ENCODE measurements around the gene MMP15.
"Not testable (repeated sequence)": the region's sequence is repeated elsewhere in the genome, so short reads cannot be mapped to it uniquely, and the experiment has no call there.

Gene MMP15

DNA sequence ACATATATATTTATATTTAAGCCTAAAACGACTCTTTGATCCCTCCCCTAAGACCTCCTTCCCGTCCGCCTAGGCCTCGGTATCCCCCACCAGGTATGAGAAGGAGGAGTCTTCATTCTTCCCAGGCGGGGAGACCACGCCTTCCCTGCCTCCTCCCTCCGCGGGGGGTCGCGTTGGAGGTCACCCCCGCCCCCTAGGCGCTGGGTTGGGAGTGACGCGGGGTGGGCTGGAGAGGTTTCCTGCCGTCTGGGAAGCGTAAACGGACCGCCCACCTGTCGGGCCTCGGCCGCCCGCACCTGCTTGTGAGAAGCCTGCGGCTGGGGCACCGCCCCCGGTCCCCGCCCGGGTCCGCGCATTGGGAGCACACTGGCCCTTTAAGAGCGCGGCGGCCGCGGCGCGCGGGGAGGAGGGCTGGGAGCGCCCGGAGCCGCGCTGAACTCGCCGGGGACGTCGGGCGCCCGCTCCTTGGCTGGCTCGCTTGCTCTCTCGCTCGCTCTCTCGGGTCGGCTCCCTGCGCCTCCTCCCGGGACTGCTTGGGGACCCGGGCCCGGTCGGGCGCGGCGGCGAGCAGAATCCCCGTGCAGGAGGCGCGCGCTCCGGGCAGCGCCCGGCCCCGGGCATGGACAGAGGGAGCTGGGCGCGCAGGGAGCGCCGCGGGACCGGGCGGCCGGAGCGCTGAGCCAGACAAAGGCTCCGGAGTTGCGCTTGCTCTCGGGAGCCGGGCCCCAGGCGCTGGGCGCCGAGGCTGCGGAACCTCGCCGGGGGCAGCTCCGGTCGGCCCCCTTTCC is at the start of gene MMP15:
MMP15 (plus strand) TSS at position 404 of the 788 bp plus-strand sequence. CDS start 597 bp downstream, outside the sequence.
- H3K36me3 Mint-ChIP-seq: peaks cover 3 to 4% of the 10 kb centered on the region in 2 donors
- peak; percentile 71 to 74 for ATAC-seq (replicated peaks)
- peaks cover 12 to 13% of the 10 kb centered on the region in 2 donors for H3K4me1 Mint-ChIP-seq
- DNase-seq: peak; percentile 29
- no peaks in the 10 kb centered on the region for H3K9me3 Mint-ChIP-seq
- peaks cover 46 to 49% of the 10 kb centered on the region in 2 donors for H3K27me3 Mint-ChIP-seq
- H3K27ac Mint-ChIP-seq: peak within 1 kb of the TSS; percentile 39
- peak within 1 kb of the TSS; percentile 79 to 83 for H3K4me3 Mint-ChIP-seq

DNA sequence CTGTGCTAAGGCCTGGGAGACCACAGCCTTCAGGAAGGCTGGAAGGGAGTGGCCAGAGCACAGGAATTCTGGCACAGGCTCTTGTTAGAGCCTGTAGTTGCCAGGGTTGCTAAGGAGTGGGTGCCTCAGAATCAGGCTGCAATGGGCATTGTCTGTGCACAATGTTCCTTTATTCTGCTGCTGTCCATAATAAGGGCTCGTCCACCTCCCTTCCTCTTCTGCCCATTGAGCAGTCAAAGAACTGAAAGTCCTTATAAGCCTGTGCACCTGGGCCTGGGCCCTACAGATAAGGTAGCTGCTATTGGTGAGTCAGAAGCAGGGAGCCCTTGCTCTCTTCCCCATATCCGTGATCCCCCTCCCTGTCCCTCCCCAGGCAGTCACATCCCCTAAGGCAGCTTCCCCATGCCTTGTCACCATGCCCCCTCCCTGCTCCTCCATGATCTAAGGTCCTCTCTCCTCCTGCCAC is 49.2 kb upstream of the MMP15 start:
- Mint-ChIP-seq H3K4me1 (peaks cover 0 to 3% of the 10 kb centered on the region in 2 donors), H3K4me3 (no peak overlapping the region), H3K27ac (no peak overlapping the region), H3K27me3 (peaks cover 21 to 29% of the 10 kb centered on the region in 2 donors), H3K36me3 (no peaks in the 10 kb centered on the region), H3K9me3 (no peaks in the 10 kb centered on the region)
- no peak for DNase-seq
- ATAC-seq (replicated peaks): no peak

DNA sequence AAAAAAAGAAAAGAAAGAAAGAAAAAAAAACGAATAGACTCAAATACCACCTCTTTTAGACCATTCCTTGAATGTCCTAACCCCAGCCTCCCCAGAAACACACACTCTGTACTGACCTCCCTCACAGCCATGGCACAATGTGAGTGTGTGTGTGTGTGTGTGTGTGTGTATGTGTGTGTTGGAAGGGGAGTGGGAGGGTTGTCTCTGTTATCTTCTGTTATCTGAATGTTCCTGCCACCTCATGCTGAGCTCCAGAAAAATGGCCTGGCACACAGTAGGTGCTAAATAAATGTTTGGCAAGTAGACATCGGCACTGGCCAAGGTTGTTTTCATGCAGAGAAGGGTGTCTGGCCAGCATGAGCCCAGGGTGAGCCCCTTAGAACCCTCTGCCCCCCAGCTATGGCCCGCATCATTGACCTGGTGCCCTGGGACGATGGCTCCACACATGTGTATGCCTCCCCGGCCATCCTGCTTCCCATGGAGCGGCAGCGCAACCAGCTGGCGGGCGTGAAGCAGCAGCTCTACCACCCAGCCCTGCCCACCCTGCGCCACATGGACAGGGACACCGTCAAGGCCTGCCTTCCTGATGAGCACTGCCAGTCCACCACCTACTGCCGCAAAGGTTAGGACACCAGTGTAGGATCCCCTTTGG is 48.0 kb upstream of the MMP15 start:
- no peaks in the 10 kb centered on the region for H3K36me3 Mint-ChIP-seq
- DNase-seq: no peak
- H3K27me3 Mint-ChIP-seq: peaks cover 18 to 23% of the 10 kb centered on the region in 2 donors
- H3K4me1 Mint-ChIP-seq: peaks cover 0 to 3% of the 10 kb centered on the region in 2 donors
- H3K27ac Mint-ChIP-seq: no peak overlapping the region
- no peaks in the 10 kb centered on the region for H3K9me3 Mint-ChIP-seq
- no peak for ATAC-seq (replicated peaks)
- H3K4me3 Mint-ChIP-seq: no peak overlapping the region

DNA sequence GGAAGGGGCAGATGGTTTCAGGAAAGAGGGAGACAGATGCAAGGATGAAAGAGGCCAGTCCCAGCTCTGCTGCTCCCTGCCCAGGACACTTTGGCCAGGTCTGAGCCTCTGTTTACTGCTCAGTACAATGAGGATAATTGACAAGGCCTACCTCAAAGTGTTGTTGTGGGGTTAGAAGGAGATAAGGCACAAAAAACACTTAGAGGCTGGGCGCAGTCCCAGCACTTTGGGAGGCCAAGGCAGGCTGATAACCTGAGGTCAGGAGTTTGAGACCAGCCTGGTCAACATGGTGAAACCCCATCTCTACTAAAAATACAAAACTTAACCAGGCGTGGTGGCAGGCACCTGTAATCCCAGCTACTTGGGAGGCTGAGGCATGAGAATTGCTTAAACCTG is 47.5 kb upstream of the MMP15 start:
- H3K27me3 Mint-ChIP-seq: peaks cover 18 to 19% of the 10 kb centered on the region in 2 donors
- H3K9me3 Mint-ChIP-seq; ATAC-seq (replicated peaks); H3K4me1 Mint-ChIP-seq; H3K36me3 Mint-ChIP-seq; H3K4me3 Mint-ChIP-seq; DNase-seq; H3K27ac Mint-ChIP-seq: not testable (repeated sequence)

DNA sequence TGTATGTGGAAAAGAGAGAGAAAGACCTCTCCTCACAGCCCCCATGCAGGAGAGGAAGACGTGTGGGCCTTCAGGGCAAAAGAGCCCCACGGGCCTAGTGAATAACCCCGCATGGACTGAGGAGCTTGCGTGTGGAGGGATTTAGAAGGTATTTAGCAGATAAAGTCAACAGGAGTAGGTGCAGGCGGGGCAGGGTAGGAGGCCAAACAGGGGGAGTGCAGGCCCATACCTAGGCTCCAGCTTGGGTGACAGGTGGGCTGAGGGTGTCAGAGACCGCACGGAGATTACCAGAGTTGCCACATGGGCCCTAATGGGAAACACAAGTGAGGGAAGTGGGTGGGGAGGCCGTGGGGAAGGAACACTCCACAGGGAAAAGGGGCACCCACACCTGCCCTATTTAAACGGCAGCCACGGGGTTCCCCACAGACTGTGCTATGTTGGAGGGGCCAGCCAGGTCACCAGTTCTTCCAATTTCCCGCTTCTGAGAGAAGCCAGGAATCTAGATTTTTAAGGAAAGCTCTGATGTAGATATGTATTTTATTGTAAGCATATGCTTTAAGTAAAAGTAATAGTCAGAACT is 46.5 kb upstream of the MMP15 start:
- Mint-ChIP-seq H3K27ac (no peak overlapping the region), H3K36me3 (no peaks in the 10 kb centered on the region), H3K4me3 (no peak overlapping the region), H3K9me3 (no peaks in the 10 kb centered on the region), H3K4me1 (peaks cover 1 to 3% of the 10 kb centered on the region in 2 donors), H3K27me3 (peaks cover 18 to 19% of the 10 kb centered on the region in 2 donors)
- DNase-seq: no peak
- ATAC-seq (replicated peaks): no peak

DNA sequence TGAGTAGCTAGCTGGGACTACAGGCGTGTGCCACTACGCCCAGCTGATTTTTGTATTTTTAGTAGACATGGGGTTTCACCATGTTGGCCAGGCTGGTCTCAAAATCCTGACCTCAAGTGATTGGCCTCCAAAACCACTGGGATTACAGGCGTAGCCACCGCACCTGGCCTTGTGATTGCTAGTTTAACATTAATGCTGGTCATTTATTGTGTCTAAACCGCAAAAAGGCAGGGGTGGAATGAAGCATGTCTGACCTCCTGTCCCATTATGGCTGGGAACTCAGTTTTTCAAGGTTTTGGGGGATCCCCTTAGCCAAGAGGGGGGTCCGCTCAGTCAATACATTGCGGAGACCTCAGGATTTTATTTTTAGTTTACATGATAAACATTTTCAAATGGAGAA is 43.9 kb upstream of the MMP15 start:
- DNase-seq (no peak), ATAC-seq (replicated peaks) (no peak)
- no peak overlapping the region for H3K27ac Mint-ChIP-seq
- peaks cover 7 to 16% of the 10 kb centered on the region in 2 donors for H3K4me1 Mint-ChIP-seq
- no peak overlapping the region for H3K4me3 Mint-ChIP-seq
- H3K27me3 Mint-ChIP-seq: peaks cover 18 to 19% of the 10 kb centered on the region in 2 donors
- no peaks in the 10 kb centered on the region for H3K36me3 Mint-ChIP-seq
- no peaks in the 10 kb centered on the region for H3K9me3 Mint-ChIP-seq

DNA sequence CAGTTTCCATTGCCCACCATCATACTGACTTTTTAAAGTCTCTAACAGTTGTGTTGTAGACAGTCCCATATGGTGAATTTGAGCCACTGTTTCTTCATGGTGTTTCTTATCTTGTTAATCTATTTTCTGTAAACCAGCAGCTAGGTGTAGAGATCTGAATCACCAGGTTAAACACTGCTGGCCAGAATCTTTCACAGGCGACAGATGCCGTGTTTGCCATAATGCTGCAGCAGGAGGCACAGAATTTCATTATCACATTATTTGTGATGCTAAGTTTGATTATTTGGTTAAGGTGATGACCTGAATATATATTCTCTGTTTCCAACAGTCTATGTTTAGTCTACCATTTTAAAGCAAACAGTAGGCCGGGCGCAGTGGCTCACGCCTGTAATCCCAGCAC is 43.2 kb upstream of the MMP15 start:
- Mint-ChIP-seq H3K4me3 (no peak overlapping the region), H3K9me3 (no peaks in the 10 kb centered on the region), H3K27ac (no peak overlapping the region), H3K27me3 (peaks cover 18 to 19% of the 10 kb centered on the region in 2 donors), H3K36me3 (no peaks in the 10 kb centered on the region), H3K4me1 (peaks cover 7 to 16% of the 10 kb centered on the region in 2 donors)
- DNase-seq (no peak), ATAC-seq (replicated peaks) (no peak)

DNA sequence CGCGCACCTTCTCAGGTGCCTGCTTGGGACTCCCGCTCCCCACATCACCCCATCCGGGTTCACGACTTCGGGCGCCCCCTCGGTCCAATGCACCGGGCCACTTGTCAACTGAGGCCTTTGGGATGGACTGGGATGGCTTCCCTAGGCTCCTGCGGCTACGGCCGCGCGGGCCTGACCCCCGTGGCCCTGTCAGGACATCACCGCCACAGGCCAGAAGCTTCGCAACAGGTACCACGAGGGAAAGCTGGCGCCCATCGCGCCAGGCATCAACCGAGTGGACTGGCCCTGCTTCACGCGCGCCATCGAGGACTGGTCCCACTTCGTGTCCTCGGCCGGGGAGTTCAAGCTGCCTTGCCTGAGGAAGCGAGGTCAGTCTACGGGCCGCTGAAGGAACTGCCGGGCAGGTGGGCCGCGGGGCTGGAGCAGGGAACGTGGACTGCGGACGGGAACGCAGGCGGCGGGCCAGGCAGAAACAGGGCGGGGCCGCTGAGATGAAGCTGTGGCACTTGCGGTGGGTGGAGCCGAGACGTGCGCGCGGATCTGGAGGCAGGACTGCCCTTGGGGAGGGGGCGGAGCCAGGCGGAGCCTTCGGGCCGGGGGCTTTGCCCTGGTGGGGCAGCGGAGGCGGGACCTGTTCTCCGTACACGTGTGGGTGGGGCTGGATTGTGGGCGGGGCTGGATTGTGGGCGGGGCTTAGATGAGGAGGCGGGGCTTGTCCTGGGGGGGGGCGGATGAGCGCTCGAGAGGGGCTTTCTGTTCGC is 40.9 kb upstream of the MMP15 start:
- DNase-seq: peak; percentile 76
- Mint-ChIP-seq H3K4me1 (peaks cover 5 to 16% of the 10 kb centered on the region in 2 donors), H3K27me3 (peaks cover 6 to 7% of the 10 kb centered on the region in 2 donors), H3K36me3 (no peaks in the 10 kb centered on the region), H3K9me3 (no peaks in the 10 kb centered on the region), H3K27ac (peak overlapping the region; percentile 63), H3K4me3 (peak overlapping the region; percentile 89 to 91)
- peak; percentile 94 for ATAC-seq (replicated peaks)

DNA sequence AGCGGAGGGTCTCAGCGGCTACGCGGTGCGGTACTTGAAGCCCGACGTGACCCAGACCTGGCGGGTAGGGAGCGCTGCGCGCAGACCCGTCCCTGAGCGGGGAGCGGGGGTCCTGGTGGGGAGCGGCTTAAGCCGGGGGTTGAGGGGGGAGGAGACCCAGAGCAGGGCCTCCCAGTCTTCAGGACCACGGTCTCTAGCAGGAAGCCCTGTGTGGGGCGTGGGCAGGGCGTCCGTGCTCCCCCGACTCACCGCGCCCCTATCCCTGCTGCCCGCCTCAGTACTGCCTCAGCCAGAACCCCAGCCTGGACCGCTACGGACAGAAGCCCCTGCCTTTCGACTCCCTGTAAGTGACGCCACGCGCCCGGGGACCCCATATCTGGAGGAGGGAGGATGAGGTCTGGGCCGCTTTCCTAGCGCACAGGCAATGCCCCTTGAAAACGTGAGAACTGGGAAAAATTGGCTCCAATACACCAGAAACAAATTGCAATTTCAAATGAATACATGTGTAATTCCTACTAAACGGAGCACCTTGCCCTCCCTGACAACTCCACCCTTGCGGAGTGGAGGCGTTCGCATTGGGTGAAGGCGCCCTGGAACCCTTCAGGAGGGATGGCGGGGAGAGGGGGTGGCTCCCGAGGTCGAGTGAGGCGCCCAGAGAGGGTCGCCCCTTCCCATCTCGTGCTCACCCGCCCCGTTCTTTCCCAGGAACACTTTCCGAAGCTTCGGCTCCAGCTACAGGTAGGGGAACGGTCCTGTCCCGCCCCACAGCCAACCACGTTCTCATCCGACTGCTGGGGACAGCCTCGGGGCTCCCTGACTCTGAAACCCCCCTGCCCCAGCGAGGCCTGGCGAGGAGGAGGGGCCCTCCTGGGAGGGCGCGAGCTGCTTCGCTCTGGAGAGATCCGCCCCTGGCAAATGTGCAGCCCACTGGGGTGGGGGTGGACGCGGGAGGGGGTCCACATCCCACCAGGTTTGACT is 40.1 kb upstream of the MMP15 start:
- Mint-ChIP-seq H3K4me1 (peaks cover 5 to 16% of the 10 kb centered on the region in 2 donors), H3K27ac (peak overlapping the region; percentile 63), H3K9me3 (no peaks in the 10 kb centered on the region), H3K27me3 (peaks cover 5 to 6% of the 10 kb centered on the region in 2 donors), H3K4me3 (peak overlapping the region; percentile 89 to 91), H3K36me3 (no peaks in the 10 kb centered on the region)
- ATAC-seq (replicated peaks) (peak; percentile 44 to 59), DNase-seq (no peak)

DNA sequence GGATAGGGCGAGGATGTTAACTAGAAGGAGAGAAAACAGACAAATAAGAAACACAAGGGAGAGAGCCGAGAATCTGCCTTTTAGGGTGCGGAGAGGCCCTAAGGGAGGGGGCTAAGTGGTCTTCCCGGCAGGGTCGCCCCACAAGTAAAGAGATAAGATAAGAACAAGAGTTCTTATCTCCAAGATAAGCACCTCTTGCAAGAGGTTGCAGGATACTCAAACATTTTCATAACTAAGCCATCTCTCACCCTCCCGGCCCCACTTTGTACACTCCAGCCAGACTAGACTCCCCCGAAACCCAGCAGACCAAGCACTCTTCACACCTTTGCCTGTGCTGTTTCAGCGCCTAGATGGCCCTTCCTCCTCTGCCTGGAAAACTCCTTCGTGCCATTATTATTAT is 39.4 kb upstream of the MMP15 start:
- no peak for ATAC-seq (replicated peaks)
- H3K4me3 Mint-ChIP-seq: no peak overlapping the region
- H3K36me3 Mint-ChIP-seq: no peaks in the 10 kb centered on the region
- H3K9me3 Mint-ChIP-seq: no peaks in the 10 kb centered on the region
- peaks cover 5 to 6% of the 10 kb centered on the region in 2 donors for H3K27me3 Mint-ChIP-seq
- DNase-seq: no peak
- H3K4me1 Mint-ChIP-seq: peaks cover 5 to 16% of the 10 kb centered on the region in 2 donors
- peak overlapping the region; percentile 37 for H3K27ac Mint-ChIP-seq

DNA sequence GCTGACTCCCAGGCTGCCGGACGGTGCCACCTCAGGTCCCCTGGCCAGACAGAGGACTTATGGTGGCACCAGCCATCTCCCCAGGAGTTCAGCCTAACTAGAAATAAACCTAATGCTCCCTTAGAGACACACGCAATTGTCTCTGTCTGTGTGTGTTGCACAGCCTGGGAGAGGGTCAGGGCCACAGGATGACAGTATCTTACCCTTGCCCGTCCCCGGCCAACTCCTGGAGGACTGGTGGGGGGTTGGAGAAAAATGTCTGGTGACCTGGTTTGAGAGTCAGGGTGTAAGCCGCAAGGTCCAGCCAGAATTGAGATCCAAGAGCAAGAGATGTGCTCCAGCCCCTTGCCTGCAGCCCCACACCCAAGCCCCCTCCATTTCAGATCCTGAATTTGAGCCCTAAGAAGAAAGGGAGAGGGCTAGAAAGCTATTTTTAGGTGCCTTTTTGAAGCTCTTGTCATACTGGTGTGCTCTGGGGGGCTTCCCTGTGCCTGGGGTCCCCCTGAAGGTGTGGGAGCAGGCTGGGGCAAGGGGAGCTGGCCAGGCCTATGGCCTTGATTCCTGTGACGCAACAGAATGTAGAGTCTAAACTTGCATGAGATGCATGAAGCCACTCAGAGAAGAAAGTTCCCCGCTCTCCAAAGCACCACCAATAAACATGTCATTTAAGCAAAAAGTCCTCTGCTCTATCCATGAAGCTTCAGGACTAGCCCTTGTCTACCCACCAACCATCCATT is 37.9 kb upstream of the MMP15 start:
- no peak for ATAC-seq (replicated peaks)
- Mint-ChIP-seq H3K27me3 (no peaks in the 10 kb centered on the region), H3K27ac (no peak overlapping the region)

DNA sequence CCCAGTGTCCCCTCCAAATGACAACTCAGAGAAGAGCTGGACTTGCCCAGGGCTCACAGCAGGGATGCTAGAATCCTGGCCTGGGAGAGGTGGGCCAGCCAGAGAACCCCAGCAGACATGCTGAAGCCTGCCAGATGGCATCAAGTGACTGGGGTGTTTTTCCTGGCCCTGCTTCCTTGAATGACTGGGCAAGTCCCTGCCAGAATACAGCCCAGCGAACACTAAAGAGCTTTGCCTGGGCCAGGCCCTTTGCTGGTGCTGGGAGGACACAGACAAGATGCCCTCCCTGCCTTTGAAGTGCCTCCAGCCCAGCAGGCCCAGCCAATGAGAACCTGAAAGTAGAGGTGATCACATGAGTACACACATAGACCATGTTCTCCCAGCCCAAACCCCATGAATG is 36.6 kb upstream of the MMP15 start:
- ATAC-seq (replicated peaks) (no peak), DNase-seq (no peak)
- Mint-ChIP-seq H3K9me3 (no peaks in the 10 kb centered on the region), H3K27me3 (no peaks in the 10 kb centered on the region), H3K4me3 (no peak overlapping the region), H3K36me3 (no peaks in the 10 kb centered on the region), H3K27ac (no peak overlapping the region), H3K4me1 (peaks cover 5 to 16% of the 10 kb centered on the region in 2 donors)

More for the DNA sequence above, 37.9 kb upstream of the MMP15 start:
- no peak overlapping the region for H3K4me3 Mint-ChIP-seq
- H3K4me1 Mint-ChIP-seq: peaks cover 5 to 16% of the 10 kb centered on the region in 2 donors
- H3K36me3 Mint-ChIP-seq: no peaks in the 10 kb centered on the region
- no peaks in the 10 kb centered on the region for H3K9me3 Mint-ChIP-seq
- DNase-seq: no peak

All from stimulated activated naive B cell treated with anti-CD40 and anti-IgM and Interleukin-4, amounts not matched to agents 10 μg/mL and 1 μg/mL and 100 μg/mL, for 72 hours (primary cell).